Activated CD4-positive, alpha-beta T cell treated with anti-CD3 and anti-CD28 coated beads, Interleukin-2, amount 50 U/mL, for 4 hours (primary cell): ENCODE results near the gene SMAP2.
"Not testable (repeated sequence)": the region's sequence is repeated elsewhere in the genome, so short reads cannot be mapped to it uniquely, and the experiment has no call there.

Experiments used
- DNase-seq, 2 experiments: peaks; one replicate each; pipeline ENCODE4 v3.0.0-alpha.2; 2020

The SMAP2 gene

DNA sequence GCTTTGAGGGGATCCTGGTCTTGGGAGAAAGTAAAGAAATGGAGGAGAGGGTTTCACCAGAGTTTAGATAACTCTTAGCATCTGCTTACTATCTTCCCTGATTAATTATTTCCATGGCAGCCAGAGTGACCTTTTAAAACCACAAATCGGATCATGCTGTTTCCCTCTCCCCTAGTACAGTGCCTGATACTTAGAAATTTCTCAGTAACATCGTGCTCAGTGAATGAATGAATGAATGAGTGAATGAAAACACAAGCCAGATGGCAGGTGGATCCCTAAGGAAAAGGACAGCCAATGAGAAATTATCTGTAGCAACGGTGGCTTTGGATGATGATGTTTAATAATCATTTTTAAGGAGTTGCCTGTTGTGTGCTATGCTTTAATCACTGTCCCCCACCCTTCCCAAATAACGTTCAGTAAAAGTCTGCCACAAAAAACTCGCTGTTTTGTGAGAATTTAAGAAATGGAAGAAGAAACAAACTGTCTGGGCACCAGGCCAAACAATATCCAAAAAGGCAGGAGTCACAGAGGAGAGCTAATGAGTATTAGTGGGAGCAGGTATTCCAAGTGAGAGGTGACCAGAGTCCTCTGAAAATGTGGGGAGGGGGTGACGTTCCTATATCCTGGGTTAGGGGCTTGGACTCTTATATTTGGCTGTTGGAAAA, 737 bp upstream of the SMAP2 start:
- DNase-seq, result no peak

DNA sequence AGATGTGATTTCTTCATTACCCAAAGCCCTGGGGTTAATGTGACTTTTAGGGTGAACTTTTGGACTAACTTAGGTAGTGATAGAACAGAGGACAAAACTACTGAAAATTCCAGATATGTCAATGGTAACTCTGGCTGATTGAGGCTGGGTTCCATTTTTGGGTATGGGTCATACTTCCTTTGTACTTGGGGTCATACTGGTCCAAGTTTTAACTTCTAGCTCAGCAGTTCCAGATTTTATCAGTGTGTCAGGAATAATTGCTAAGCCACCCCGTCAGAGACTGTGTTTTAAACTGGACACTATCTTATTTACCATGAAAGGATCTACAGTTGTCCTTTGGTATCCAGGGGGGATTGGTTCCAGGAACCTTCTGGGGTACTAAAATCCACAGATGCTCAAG, 4.0 kb downstream of the SMAP2 start:
- no peak for DNase-seq

DNA sequence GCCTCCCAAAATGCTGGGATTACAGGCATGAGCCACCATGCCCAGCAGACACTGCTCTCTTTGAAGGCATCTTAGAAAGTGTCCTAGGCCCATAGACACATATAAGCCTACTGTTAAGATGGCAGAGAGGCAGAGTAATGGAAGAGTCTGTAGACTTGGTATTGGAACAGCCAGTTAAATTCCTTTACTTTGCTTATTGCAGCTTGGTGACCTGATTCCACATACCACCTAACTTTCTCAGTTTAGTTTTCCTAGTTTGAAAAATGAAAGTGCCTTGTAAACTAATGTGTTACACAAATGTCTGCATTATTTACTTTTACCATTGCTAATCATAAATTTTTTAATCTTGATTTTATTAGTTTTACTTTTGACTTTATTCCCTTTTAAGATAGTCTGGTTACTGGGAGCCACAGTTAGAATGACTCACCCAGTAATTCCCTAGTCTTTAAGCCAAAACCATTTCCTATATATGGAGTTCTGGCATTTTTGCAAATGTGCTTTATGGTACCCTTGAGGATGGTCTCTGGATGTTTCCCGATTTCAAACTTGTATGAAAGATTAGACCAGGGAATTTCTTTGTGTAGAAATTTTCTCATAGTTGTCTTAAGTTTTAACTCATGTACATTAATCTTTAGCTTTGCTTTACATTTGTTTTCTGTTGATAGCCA, 6.4 kb downstream of the SMAP2 start:
- DNase-seq, result no peak

DNA sequence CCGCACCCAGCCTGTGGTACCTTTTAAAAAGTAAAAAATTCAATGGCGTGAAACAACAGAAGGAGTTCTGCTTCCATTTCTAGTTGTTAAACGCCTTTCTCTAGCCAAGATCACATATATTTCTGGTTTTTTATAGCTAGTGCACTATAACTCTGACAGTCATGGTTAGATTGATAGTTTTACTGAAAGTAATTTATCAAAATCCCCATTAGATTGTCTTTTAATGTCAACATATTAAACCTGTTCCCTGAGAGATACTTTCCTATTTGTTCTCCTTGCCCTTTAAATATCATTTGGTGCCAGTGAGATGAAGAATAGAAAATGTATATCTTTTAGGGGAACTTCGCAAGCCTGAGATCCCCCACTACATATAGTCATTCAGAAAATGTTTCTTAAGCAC, 7.3 kb downstream of the SMAP2 start:
- DNase-seq, result no peak

DNA sequence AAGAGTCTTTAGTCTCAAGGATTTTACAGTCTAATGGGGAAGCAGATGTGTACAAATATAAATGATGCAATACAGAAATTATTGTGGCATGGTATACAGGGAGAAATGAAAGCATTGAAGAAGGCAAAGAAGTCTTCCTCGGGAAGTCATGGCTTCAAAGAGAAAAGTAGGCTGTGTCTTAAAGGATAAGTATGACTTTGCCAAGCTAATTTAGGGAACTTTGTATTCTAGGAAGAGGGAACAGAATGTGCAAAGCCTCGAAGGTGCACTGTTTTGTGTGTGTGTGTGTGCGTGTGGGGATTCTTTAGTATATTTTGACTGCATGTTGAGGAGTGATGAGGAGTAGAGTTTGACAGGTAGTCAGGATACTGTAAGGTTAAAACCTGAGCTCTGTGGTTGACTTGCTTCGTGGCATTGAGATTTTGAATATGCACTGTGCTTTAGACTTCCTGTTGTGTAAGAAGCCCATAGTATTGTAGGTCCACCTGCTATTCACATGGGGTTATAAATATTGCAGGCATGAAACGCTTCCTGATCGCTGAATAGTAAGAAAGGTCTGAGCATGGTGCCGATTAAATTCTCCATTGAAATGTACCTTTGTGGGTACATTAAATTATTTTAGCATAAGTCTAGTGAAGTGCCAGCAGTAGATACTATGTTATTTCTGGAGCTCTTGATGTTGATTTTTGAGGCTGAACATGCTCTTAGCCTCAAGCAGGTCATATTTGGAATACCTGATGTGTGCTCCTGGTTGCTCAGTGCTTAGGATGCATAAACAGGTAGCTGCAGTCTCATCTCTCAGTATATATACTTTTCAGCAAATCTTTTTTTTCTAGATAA, 8.0 kb downstream of the SMAP2 start:
- no peak for DNase-seq

DNA sequence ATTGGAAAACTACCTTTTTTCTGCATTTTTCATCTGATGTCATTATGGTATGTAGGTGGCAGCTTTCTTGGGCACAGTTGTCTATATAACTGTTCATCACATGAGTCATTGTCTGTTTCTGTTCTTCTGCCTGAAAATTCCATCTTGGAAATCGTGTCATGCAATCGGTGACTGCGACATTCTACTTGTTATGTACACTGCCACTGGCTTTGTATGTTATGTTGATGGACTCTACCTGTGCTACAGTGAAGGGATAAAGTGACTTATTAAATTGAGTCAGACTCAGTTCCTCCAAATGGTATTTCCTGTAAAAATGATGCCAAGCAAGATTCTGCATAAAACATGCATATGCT, 8.6 kb downstream of the SMAP2 start:
- DNase-seq, result no peak

DNA sequence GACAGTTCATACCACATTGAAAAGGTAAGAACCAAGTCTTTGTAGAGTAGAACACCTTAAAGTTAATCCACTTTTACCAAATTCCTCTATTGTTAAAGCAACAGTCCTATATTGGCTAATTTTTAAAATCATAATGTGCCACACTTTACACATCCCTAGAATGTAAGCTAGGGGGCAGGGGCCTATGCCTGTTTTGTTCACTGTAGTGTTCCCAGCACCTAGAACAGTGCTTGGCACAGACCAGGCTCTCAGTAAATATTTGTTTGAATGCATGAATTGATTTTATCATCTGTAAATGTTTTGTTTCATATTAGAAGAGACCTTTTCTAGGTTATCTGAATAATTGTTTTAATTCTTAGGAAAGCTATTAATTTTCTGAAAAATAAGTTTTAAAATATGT, 9.1 kb downstream of the SMAP2 start:
- no peak for DNase-seq

DNA sequence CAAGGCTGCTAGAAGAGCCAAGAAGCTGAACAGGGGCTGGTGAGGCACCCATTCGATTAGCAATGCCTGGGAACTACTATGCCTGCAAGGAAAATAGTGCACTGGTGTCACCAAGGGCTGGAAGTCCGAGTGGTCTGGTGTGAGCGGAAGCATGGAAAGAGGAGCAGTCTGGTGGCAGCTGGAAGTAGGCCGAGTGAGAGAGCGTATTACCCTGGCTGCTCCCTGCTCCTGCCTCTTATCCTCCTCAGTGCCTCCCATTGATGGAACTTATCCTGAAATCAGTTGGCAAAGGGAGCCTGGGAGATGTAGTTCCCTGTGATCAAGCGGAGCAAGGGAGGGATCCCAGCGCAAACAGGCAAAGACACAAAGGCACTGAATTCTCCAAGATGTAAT, 9.6 kb downstream of the SMAP2 start:
- no peak for DNase-seq

DNA sequence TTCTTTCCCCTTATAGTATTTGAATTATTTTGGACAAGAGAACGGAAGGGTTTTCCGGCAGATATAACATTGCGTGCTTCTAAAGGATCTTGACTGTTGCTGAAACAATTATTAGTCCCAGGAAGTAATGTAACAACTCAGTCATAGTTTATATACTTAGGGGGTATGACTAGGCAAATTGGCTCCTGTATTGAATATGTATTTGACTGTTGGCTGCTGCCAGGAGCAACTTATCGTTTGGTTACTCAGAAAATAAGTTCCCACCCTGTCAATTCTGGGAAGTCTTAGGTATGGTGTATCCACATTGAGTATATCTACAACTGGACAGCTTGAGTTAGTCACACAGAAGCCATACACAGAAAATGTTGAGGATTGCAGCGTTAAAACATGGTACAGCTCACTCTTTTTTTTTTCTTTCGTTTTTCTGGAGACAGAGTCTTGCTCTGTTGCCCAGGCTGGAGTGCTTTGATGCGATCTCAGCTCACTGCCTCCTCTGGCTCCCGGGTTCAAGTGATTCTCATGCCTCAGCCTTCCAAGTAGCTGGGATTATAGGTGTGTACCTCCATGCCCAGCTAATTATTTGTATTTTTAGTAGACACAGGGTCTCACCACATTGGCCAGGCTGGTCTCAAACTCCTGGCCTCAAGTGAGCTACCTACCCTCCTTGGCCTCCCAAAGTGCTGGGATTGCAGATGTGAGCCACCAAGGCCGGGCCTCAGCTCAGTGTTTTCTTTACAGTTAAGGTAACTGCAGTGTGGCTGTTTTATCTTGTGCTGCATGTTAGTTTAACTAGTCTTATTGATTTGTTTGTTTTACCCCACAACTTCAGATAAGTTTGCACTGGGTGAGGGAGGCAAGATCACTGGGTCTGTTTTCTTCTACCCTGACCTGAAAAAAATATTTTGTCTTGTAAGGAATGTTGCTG, 10.2 kb downstream of the SMAP2 start:
- no peak for DNase-seq

DNA sequence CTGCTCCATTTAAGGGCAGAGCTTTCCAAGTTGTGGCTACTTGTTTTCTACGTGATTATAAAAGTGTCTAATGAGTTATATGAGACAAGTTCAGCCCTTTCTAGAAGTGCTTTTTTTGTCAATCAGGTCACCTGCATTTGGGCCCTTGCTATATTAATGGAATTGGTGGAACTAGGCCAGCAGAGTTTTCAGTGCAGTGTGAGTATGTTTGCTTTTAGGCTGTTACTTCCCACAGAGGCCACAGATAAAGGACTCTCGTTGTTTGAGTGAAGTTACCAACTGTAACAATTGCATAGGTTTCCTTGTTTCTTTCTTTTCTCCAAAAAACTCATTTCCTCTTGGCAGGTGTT, 10.9 kb downstream of the SMAP2 start:
- no peak for DNase-seq

DNA sequence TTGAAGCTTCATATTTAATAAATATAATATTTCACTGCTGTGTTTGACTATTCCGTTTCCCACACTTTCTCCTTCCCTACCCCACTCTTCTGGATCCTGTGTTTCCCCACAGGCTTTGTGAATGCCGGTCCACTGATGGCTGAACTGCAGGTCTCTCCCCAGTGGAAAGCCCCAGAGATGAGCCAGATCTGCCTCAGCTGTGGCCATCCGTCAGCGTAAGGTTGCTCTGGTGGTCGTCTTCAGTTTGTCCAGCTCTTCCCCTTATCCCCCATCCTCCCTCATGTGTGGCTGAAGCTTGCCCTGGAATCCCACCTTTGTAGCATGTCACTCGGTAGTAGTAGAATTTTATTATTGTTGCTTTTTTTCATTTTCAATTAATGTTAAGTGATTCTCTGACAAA, 11.4 kb downstream of the SMAP2 start:
- DNase-seq, result no peak

DNA sequence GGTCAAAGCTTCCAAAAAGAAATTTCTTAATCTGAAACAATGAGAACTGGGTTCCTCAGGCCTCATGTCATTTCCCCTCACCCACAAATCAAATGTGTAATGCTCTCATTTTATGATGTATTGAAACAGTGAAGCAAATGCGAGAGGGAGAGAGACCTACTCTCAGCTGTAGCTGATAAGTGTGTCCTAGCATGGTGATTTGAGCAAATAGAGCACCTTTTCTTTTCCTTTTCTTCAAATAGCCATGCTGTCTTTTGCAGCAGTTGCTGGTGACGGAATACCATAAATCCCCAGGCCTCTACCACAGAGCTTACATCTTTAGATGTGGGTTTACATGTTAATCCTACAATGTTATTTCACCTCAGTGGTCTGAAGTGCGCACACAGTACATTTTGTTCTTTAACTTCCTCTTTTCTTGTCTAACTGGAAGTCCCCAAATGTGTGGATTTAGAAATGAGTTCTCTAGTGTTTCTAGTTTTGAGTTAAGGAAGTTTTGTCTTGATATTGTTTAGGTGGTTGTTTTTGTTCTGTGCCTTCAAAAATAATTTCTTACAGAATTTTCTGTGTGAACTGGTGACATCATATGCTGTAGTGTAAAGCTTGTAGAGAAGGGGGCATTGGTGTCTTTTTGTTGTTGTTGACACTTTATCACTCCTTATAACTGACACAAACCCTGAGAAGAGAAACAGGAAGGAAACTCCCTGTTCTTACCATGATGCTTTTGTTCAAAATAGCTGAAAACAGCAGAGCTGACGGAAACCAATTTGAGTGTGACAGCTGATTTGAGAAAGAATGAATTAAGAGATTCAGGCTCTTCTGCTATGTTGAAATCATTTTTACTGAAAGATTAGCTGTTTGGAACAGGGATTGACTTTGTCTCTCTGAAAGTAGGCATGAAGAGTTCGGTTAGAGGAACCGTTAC, 12.2 kb downstream of the SMAP2 start:
- DNase-seq, result peak; percentile 37 to 39

DNA sequence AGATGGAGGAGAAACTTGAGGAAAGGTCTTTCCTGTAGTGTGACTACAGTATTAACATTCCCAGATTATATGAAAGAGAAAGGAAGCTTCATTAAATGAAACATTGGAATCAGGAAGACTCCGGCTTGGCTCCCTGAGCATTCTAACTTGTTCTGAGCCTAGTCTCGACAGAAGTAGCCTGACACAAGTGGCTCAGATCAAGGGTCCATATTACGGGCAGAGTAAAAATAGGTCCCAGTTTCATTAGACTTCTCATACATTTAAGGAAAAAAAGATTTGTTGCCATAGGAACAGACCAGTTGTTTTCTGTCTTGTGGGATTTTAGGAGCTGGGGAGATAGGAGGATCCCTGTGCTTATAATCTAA, 12.8 kb downstream of the SMAP2 start:
- no peak for DNase-seq

DNA sequence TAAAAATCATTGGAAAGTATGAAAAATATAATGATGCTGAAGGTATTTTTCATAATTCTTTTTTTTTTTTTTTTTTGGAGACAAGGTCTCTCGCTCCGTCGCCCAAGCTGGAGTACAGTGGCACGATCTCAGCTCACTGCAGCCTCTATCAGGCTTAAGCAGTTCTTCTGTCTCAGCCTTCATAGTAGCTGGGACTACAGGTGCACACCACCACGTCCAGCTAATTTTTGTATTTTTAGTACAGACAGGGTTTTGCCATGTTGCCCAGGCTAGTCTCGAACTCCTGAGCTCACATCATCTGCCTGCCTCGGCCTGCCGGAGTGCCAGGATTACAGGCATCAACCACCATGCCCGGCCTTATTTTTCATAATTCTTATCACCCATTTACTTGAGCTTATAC, 13.3 kb downstream of the SMAP2 start:
- no peak for DNase-seq

DNA sequence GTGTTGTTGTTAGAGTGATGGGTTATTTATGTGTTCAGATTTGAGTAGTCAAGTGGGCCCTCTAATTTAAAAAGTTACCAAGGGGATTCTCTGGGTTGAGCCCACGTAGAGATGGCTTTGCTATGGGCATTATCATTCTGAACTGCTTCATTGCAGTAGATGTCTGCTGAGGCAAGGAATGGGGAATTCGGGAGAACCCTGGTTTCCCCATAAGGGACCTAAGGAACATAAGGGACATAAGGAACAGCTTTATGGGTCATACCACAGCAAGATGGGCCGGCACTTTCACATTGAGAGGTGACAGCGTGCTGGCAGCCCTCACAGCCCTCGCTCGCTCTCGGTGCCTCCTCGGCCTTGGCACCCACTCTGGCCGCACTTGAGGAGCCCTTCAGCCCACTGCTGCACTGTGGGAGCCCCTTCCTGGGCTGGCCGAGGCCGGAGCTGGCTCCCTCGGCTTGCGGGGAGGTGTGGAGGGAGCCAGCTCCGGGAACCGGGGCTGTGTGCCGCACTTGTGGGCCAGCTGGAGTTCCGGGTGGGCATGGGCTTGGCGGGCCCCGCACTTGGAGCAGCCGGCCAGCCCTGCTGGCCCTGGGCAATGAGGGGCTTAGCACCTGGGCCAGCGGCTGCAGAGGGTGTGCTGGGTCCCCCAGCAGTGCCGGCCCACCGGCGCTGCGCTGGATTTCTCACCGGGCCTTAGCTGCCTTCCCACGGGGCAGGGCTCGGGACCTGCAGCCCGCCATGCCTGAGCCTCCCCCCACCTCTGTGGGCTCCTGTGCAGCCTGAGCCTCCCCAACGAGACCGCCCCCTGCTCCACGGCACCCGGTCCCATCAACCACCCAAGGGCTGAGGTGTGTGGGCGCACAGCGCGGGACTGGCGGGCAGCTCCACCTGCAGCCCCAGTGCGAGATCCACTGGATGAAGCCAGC, 14.1 kb downstream of the SMAP2 start:
- DNase-seq, result not testable (repeated sequence)

DNA sequence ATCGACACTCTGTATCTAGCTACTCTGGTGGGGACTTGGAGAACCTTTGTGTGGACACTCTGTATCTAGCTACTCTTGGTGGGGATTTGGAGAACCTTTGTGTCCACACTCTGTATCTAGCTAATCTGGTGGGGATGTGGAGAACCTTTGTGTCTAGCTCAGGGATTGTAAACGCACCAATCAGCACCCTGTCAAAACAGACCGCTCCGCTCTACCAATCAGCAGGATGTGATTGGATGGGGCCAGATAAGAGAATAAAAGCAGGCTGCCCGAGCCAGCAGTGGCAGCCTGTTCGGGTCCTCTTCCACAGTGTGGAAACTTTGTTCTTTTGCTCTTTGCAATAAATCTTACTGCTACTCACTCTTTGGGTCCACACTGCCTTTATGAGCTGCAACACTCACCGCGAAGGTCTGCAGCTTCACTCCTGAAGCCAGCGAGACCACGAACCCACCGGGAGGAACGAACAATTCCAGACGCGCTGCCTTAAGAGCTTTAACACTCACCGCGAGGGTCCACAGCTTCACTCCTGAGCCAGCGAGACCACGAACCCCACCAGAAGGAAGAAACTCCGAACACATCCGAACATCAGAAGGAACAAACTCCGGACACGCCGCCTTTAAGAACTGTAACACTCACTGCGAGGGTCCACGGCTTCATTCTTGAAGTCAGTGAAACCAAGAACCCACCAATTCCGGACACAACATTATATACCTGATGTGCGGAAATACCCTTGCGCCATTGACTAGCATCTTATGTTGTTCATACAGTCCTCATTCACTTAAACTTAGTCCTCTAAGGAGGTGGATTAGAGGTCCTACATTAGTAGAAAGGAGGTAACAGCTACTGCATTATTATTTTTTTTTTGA, 15.2 kb downstream of the SMAP2 start:
- not testable (repeated sequence) for DNase-seq

DNA sequence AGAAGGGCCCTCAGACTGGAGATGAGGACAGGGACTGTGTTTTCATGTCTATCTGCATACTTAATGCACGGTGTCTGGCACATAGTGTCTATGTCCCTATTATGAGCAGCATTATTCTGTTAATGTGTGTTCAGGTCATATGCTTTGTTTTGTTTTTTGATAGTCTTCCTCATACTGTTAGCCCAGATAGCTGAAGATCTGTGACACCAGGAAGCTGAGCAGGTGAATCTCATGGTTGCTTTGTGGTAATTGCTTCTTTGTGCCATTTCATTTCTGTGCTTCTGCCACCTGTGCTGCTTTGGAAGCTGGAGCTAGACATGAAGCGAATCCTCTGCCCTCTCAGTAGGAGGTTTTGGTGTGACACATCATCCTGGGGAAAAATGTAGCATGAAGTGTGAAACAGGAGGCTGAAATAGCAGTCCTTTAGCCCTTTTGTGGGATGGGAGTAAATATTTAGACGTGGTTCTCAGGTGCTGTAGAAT, 15.8 kb downstream of the SMAP2 start:
- DNase-seq, result no peak

DNA sequence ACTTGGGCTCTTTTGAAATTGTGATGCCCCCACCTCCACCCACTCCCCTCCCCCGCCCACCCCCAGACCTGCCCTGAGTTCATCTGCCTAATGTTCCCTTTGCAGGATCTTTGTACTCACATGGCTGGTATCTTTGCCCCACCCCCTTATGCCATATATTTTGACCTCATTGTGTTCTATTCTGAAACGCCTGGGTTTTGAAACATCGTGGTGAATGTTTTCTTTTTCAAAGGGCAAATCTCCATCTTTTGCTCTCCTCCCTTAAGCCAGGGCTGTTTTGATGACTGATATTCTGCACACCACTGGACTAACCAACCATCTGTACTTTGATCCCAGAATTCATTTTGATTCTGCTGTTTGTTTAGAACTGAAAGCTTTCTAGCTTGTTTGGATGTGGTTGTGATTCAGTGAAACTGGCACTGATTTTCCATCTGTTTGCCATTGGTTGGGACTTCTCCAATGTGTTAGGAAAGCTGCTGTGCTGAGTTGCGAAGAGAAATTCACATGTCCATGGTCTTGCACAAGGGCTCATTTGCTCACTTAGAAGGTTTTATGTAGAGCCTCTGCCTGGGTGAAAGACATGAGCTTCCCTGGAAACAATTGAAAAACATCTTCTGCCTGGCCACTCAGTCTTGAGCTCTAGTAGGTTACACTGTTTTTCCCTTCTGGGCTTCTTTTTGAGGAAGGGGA, 16.5 kb downstream of the SMAP2 start:
- DNase-seq, result no peak

DNA sequence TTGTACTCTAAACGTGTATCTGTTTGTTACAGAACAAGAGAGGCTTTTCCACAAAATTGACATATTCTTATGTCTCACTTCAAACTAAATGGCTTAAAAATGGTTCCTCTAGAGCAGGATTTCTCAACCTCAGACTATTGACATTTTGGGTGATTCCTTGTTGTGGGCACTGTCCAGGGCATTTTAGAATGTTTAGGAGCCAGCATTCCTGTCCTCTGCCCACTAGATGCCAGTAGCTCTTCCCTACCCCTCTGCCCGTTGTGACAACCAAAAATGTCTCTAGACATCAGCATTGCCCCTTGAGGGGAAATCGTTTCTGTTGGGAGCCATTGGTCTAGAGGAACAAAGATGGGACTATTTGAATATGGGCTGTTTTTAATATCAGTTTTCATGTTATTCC, 17.3 kb downstream of the SMAP2 start:
- DNase-seq, result no peak
